Astrocyte of the cerebellum (primary cell): ENCODE measurements around the gene CSHL1.

Experiments used
- DNase-seq: peaks from one replicate; pipeline ENCODE4 v3.0.0-alpha.2; 2011; ENCODE audit warnings: low read depth
- H3K4me3 ChIP-seq: 2 replicates; pipeline ENCODE4 v1.5.1; 2011; ENCODE audit warnings: mild to moderate bottlenecking, low read depth, low read length, moderate library complexity
- in situ Hi-C: cut with HindIII; loops from 2 replicates; pipeline ENCODE4 v1.10.0; 2017; ENCODE audit warnings: low sequenced_read_pairs
- TF ChIP-seq, protein P1 (sequence below): IDR thresholded peaks from 2 replicates; pipeline ENCODE4 v1.5.1; 2012; ENCODE audit warnings: low read length, low read depth, moderate library complexity, mild to moderate bottlenecking; ENCODE audit errors: missing control alignments

The CSHL1 gene

DNA sequence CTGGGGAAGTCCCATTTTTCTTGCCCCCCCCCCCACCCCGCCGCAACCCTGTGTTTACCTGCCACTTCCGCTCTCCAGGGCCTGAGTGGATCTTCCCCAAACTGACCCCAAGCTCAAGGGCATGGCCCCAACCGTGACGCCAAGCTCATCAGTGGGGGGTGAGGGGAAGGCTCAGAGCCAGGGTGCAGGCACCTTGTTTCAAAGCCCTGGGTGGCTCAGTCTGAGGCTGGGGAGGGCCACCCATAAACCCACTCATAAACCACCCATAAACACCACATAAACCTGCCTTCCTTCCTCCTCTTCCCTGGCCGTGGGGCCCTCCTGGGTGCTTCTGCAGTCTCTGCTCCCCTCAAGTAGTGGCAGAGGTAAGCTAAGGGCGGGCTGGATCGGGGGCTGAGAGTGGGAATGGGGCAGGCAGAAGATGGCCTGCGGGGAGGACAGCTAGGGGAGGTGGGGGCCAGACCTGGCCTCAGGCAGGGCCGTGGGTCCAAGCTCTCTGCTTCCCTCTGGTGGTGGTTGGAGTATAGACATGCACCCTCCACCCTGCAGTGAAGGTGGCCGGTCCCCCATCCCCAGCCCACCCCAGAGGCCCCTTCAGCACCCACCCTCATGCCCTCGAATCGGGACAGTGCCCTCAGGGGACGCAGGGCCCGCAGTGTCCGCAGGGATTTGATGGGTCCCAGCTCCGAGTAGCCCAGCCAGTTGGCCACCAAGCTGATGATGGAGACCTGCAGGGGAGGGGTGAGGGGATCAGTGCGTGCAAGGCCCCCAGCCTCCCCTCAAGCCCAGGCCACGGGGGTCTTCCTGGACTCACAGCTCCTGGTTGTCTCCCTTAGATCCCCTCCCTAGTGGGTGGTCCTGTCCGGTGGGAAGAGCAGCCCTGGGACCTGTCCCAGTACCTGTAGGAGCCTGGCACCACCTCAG, 35.6 kb upstream of the CSHL1 start:
- DNase-seq = no peak
- TF ChIP-seq, protein P1, sequence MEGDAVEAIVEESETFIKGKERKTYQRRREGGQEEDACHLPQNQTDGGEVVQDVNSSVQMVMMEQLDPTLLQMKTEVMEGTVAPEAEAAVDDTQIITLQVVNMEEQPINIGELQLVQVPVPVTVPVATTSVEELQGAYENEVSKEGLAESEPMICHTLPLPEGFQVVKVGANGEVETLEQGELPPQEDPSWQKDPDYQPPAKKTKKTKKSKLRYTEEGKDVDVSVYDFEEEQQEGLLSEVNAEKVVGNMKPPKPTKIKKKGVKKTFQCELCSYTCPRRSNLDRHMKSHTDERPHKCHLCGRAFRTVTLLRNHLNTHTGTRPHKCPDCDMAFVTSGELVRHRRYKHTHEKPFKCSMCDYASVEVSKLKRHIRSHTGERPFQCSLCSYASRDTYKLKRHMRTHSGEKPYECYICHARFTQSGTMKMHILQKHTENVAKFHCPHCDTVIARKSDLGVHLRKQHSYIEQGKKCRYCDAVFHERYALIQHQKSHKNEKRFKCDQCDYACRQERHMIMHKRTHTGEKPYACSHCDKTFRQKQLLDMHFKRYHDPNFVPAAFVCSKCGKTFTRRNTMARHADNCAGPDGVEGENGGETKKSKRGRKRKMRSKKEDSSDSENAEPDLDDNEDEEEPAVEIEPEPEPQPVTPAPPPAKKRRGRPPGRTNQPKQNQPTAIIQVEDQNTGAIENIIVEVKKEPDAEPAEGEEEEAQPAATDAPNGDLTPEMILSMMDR = peak; percentile 65
- H3K4me3 ChIP-seq = no peak overlapping the region
- in situ Hi-C loops = no loop called here

DNA sequence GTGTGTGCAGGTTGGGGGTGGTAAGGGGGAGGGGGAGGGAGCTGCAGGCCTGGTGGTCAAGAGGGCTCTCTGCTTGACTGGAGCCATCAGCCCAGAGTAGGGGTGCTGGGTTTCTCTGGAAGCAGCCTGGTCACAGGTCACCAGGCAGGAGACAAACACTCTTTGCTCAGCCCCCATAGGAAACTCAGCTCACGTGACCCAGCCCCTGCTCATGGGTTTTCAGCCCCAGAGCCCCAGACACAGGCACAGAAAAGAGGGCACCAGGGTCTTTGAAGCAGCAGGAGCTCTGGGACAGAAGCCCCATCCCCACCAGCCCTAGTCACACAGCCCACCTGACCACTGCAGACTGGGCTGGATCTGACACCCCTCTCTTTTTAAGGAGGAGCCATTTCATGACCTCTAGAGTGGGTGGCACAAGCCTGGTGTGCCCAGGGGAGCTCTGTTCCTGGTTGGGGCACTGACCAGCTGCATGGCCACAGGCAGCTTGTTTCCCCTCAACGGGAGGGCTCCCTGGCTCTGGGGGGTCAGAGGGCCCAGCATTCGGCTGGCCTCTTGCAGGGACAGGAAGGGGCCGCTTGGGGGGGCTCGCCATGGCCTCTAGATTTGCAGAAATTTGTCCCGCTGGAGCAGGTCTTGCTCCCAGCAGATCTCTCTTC, 34.9 kb upstream of the CSHL1 start:
- no peak for DNase-seq
- in situ Hi-C loops = no loop called here
- TF ChIP-seq, protein P1 = no peak
- no peak overlapping the region for H3K4me3 ChIP-seq

DNA sequence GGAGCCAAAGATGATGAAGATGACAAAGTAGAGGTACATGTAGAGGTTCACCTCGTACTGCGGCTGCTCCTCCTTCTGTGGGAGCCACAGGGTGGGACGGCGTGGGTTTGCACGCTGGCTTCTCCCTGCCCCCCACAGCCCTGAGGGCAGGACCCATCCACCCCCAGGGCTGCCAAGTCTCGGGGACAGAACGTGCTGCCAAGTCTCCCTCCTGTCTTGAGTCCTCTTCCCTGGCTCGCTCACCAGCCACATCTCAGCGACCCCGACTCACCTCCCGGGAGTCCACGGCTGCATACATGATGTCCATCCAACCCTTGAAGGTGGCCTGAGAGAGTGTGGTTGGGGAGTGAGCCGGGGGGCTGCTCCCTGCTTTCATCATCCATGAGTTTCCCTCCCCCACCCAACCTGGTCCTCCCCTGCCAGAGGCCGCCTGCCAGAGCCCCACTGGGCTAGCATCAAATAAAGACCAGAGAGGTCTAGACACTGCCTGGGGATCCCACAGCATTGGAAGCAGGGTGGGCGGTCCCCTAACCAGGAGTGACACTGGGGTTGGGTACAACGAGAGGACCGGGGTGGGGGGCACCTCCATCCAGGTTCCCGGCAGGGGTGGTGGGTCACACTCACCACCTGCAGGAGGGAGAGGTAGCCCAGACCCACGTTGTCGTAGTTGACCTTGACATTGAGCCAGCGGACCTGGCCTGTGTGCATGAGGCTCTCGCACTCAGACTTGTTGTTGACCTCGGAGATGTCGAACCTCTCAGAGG, 33.9 kb upstream of the CSHL1 start:
- no peak for DNase-seq
- in situ Hi-C loops = loop anchor here (5.0 kb wide), 1 partner anchor 72 kb away; no protein-coding TSS in a partner anchor
- H3K4me3 ChIP-seq = no peak overlapping the region
- TF ChIP-seq, protein P1 = no peak

DNA sequence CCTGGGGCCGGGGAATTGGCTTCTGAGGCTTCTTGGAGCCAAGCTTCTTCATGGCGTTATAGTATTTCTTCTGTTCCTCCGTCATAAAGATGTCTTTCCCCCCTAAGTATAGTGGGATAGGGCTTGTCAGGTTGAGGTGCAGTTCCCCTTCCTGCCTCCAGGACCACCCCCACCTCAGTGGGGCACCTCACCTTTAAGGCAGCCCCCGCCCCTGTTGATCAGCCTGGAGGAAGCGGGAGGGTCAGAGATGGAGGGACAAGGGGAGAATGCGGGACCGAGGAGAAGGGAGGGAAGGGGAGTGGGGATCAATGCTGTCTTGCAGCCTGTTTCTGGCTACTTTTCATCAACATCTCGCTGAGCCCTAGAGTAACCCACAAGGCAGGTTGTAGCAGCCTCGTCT, 32.7 kb upstream of the CSHL1 start:
- in situ Hi-C loops = loop anchor here (5.0 kb wide), 1 partner anchor 74 kb away; no protein-coding TSS in a partner anchor
- DNase-seq = no peak
- TF ChIP-seq, protein P1 = no peak
- H3K4me3 ChIP-seq = no peak overlapping the region

DNA sequence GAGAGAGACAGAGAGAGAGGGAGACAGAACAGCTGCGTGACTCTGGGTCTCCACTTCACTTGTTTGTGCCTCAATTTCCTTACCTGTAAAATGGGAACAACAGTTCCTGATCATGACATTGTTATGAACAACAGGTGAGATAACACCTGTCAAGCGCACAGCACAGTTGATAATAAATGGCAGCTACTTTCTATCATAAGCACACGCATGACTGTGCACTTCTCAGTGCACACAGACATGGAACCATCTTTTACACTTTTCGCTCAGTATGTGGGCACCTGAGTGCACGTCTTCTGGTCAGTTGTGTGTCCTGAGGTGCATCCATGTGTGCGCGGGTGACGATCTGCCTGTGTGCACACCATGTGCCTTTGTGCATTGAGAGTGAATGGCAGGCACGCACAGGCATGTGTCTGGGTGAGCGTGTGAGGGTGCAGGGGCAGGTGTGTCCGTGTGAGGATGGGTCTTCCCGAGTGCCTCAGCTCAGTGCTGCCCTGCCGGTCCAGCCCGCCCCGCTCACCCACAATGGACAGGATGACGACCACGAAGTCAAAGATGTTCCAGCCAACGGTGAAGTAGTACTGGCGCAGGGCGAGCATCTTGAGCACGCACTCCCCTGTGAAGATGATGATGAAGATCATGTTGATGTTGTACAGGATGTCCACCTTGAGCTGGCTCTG, 31.4 kb upstream of the CSHL1 start:
- in situ Hi-C loops = loop anchor here (5.0 kb wide), 1 partner anchor 75 kb away; no protein-coding TSS in a partner anchor
- no peak overlapping the region for H3K4me3 ChIP-seq
- no peak for DNase-seq
- TF ChIP-seq, protein P1 = no peak
